HUDEP-2 (cell line): ENCODE results near the gene KIF26A.

ENCODE experiments used
- DNase-seq, 76 experiments: peaks; one replicate each; lab custom pipeline; 2025; ENCODE audit not compliant: unreplicated experiment in 76 of 76; lab: John Stamatoyannopoulos, UW

The KIF26A gene

DNA sequence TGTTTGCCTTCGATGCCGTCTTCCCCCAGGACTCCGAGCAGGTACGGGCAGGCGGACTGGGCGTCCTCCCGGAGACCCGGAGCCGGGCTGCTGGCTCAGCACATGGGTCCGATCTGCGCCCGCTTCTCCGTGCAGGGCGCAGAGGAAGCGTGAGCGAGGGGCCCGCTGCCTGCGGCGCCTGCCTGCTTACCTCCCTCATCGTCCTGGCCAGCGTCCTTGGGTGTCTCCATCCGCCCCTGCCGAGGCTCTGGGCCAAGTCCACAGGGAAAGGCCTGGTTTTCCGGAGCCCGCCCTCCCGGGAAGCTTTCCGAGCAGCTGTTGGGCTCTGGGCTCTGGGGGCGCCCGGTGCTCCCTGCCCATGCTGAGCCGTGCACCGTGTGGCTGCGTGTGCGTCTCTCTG, 33.5 kb downstream of the KIF26A start:
- no peak for DNase-seq

DNA sequence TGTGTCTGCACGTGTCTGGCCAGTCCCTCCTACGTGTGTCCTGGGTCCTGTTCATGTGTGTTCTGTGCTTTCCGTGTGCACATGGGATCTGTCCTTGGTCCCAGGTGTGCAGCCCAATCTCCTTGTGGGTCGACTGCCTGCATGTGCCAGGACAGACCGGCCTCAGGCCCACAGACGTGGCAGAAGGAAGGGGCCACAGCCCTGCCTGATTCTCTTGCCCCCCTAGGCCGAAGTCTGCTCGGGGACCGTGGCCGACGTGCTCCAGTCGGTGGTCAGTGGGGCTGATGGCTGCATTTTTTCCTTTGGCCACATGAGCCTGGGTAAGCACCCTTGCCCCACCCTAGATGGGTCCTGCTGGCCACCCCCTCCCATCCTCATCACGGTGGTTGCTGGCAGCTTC, 34.0 kb downstream of the KIF26A start:
- DNase-seq, result no peak

GRCh38 chr14:104172880-104173279, 34.5 kb downstream of the KIF26A start:
- DNase-seq, result no peak

GRCh38 chr14:104174051-104174450, 35.7 kb downstream of the KIF26A start:
- DNase-seq, result no peak

DNA sequence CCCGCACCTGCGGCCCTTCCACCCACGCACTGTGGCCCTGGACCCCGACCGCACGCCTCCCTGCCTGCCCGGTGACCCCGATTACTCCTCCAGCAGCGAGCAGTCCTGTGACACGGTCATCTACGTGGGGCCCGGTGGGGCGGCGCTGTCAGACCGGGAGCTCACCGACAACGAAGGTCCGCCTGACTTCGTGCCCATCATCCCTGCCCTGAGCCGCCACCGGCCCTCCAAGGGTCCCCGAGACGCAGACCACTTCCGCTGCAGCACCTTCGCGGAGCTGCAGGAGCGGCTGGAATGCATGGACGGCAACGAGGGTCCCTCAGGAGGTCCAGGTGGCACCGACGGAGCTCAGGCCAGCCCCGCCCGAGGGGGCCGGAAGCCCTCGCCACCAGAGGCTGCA, 36.7 kb downstream of the KIF26A start:
- no peak for DNase-seq

GRCh38 chr14:104175811-104176210, 37.4 kb downstream of the KIF26A start:
- DNase-seq, result no peak

DNA sequence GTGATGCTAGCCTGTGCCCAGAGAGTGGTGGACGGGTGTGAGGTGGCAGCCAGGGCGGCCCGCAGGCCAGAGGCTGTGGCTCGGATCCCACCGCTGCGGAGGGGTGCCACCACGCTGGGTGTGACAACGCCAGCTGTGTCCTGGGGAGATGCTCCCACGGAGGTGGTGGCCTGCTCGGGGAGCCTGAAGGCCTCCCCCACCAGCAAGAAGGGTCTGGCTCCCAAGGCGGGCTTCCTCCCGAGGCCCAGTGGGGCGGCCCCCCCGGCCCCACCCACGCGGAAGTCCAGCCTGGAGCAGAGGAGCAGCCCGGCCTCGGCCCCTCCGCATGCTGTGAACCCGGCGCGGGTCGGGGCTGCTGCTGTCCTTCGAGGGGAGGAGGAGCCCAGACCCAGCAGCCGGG, 38.2 kb downstream of the KIF26A start:
- DNase-seq, result no peak

DNA sequence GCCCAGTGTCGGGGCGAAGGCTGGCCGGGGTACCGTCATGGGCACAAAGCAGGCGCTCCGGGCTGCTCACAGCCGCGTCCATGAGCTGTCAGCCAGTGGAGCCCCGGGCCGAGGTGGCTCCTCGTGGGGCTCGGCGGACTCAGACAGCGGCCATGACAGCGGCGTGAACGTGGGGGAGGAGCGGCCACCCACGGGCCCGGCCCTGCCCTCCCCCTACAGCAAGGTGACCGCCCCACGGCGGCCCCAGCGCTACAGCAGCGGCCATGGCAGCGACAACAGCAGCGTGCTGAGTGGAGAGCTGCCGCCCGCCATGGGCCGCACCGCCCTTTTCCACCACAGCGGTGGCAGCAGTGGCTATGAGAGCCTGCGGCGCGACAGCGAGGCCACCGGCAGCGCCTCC, 39.0 kb downstream of the KIF26A start:
- no peak for DNase-seq

DNA sequence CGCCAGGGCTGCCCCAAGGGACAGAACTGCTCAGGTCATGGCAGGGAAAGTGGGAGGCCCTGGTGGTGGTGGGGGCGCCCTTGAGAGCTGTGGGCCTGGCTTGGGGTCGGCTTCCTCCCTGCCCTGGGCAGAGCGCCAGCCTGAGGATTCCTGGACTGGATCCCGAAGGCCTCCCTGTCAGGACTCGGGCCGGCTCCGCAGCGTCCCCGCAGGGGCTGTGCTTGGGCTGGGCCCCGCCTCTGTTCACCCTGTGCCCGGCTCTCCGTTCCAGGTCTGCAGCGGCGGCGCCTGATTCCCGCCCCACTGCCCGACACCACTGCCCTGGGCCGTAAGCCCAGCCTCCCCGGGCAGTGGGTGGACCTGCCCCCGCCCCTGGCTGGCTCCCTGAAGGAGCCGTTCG, 39.9 kb downstream of the KIF26A start:
- DNase-seq, result no peak

DNA sequence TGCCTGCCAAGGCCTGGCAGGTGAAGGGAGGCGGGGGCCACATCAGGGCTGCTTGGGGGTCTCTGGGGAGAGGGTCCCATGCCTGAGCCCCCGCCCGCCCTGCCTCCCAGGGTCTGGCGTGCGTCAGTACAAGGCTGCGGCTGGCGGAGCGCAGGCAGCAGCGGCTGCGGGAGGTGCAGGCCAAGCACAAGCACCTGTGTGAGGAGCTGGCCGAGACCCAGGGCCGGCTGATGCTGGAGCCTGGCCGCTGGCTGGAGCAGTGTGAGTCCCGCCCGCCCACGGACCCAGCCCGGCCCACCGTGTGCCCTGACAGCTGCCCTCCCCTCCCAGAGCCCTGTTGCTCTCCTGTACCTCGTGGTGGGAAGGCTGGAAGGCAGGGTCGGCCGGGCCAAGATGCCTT, 40.7 kb downstream of the KIF26A start:
- DNase-seq, result no peak

- no peak for DNase-seq
These were observed 41.3 kb downstream of the KIF26A start for GRCh38 chr14:104179564-104180129.

GRCh38 chr14:104180561-104181165, 42.3 kb downstream of the KIF26A start:
- no peak for DNase-seq

DNA sequence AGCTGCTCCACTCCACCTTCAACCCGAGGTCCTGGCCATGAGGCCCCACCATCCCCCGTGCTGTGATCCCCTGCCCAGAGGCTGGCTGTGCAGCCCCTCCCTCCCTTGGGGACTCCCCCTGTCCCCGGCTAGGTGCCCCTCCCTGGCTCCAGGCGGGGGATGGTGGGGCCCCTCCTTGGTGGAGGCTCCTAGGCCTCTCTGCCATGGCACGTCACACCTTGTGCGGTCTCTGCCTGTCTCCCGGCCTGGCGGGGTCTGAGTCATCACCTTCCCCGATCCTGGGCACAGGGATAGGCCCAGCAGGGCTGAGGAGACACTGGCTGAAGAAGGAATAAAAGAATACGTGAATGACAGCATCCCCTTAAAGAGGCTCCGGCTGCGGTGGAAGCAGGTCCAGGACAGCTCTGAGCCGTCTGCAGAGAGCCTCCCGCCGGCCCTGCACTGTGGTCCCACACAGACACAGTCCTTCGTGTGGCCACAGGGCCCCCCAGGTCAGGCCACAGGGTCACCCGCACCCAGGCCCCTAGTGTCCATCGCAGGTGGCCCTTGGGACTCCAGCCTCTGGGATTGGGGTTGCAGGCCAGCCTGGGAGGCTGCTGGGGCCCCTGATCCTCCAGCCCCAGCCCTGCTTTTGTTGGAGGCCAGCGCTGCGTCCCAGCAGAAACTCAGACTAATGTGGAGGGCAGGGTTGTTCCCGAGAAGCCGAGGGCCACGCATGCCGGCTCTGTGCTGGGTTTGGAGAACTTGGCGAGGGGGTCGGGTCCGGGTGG, 43.6 kb downstream of the KIF26A start:
- DNase-seq, result peak in 1 of 76 experiments; percentile 8

DNA sequence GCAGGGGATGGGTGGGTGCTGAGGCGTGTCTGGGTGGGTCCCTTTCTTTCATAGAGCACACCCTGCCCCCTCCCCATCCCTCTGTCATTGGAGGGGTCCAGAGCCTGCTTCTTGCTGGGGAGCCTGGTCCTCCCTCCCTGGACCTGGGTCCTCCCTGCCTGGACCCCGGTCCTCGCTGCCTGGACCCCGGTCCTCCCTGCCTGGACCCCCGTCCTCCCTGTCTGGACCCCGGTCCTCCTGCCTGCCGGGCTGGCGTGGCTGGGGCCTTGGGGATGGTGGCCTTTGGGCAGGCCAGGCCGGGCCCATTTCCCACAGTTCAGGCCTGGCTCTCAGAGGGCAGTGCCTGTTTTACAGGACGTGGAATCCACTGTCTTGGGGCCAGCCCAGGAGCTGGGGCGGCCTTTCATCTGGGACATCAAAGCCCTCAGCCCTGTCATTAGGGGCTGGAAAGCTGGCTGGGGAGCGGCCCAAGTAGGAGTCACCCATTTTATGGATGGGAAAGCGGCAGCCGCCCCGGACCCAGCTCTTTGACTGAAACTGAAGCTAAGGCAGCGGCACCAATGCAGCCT, 44.6 kb downstream of the KIF26A start:
- no peak for DNase-seq

DNA sequence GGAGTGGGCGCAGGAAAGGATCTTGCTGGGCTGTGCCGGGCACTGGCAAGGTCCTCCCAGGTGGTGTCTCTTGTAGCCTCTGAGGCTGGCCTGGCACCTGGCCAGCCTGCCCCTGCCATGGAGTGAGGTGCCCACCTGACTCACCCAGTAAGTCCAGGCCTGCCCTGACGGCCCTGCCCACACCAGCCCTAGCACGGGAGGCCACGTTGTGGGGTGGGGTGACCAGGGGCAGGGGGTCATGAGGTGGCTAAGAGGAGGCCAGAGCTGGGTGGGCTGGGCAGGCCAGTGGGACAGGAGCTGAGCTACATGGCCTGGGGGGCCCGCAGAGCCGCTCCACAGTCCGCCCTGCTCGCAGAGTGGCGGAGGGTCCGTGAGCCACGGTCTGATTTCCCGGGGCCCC, 45.4 kb downstream of the KIF26A start:
- no peak for DNase-seq

GRCh38 chr14:104184506-104184905, 46.1 kb downstream of the KIF26A start:
- peak in 10 of 76 experiments; percentile 9 to 26 (median 14) for DNase-seq

- DNase-seq, result no peak
These were observed 46.6 kb downstream of the KIF26A start for GRCh38 chr14:104184911-104185499.

DNA sequence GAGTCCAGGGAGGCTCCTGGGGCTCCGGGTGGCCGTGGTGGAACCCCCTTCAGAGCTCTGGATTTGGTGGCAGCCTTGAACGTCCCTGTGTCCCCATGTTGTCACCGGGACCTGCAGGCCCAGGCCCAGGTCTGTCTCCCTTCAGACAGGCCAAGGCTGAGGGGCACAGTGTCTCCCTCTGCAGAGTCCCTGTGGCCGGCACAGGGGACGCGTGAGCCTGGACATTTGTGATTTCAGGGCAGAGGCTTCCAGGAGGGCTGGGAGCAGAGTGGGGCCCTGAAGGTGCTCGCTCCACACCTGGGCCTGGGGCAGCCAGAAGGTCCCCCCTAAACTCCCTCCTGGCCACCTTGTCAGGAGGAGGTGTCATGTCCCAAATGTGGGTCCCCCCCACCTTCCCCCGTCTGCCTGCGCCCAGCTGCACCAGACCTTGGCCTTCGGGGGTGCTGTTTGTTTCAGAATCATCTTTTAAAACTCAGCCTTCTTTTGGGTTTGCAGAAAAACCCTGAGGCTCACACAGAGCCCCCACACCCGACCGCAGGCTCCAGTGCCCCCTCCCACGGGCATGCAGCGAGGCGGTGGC, 47.6 kb downstream of the KIF26A start:
- peak in 1 of 76 experiments; percentile 13 for DNase-seq

GRCh38 chr14:104186575-104186974, 48.2 kb downstream of the KIF26A start:
- no peak for DNase-seq

DNA sequence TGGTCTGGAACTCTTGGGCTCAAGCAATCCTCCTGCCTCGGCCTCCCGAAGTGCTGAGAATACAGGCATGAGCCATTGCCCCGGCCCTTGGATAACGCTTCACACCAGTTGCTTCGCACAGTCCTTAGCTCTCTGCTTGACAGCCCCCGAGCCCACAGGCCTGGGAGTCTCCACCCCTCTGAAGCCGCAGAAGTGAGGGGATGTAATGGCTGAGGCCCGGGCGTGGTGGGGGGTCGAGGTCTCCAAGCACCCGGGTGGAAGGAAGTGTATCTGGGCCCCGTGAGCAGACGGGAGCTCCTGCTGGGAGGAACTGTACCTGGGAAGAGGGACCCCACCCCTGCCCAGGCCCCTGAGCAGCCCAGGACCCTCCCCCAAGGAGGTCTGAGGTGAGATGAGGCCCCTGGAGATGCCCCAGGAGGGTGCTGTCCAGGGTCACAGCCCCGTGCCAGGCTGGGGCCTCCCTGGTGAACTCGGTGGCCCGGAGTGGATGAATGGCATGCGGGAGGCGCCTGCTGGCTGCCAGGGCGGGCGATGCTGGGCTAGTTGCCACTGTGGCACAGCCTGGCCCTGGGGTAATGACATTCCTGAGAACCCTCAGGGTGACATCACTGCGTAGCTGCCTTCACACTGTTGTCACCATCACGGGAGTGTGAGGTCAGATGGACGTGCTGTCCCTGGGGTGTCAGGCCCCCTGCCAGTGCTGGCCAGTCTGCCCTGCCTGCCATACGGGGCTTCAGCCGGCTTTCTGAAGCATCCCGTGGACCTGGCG, 48.9 kb downstream of the KIF26A start:
- no peak for DNase-seq
